ENCODE data around the gene SYTL3. TPM values are rescaled to one million over a fixed set of nuclear protein-coding genes. Genes with fewer than 3 reads are reported as not detected.

SYTL3 gene
- total and polyA plus RNA-seq, 3 donors from 2014 or later = 7.0 to 11.0 (median 10.2) TPM

DNA sequence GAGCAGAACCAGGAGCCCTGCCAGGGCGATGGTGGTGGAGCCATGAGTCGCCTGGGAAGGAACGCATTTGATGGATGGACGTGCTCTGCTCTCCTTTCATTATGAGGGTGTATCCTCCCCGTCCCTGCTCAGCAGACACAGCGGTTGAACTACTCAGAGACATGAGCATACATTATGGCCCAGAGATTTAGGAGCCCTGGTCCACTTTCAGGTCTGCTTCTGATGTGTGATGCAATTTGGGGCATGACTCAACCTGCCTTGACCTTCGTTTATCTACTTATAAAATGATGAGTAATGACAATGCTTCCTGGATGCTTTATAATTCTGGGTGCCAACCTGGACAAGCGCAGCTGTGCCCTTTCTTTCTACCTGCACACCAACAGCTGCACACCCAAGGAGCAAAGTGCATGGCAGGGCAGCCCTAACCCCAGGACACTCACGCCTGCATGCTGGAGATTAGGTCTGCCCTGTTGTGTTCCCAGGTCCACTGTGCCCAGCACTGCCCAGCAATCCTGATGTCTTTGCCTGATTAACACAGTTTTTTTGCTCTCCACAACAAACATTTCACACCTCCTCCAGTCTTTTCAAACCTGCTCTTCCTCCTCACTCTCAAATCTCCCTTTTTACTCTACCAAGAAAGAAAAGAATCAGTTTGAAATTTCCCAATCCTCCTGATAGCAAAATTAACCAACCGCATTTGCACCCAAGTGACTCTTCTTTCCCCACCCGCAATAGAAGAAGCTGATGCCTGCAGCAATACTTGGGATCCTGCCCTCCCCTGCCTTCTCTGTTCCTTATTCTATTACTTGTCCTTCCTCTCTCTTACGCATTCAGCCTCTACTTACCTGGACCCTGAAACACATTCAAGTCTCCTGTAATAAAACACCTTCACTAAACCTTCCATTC lies 88.1 kb downstream of the SYTL3 start:
- intact Hi-C loops (cut with DNase I; ENCODE audit: low total_unique reads) = no loop called here
- H3K27ac ChIP-seq = no peak overlapping the region
- H3K36me3 ChIP-seq (ENCODE audit: low read depth, missing control alignments) = no peaks in the 10 kb centered on the region
- no peaks in the 10 kb centered on the region for H3K9me3 ChIP-seq
- H3K4me1 ChIP-seq = no peaks in the 10 kb centered on the region
- no peak overlapping the region for H3K4me3 ChIP-seq
- no peaks in the 10 kb centered on the region for H3K27me3 ChIP-seq
- DNase-seq = no peak
- TF ChIP-seq, protein P1, sequence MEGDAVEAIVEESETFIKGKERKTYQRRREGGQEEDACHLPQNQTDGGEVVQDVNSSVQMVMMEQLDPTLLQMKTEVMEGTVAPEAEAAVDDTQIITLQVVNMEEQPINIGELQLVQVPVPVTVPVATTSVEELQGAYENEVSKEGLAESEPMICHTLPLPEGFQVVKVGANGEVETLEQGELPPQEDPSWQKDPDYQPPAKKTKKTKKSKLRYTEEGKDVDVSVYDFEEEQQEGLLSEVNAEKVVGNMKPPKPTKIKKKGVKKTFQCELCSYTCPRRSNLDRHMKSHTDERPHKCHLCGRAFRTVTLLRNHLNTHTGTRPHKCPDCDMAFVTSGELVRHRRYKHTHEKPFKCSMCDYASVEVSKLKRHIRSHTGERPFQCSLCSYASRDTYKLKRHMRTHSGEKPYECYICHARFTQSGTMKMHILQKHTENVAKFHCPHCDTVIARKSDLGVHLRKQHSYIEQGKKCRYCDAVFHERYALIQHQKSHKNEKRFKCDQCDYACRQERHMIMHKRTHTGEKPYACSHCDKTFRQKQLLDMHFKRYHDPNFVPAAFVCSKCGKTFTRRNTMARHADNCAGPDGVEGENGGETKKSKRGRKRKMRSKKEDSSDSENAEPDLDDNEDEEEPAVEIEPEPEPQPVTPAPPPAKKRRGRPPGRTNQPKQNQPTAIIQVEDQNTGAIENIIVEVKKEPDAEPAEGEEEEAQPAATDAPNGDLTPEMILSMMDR (IDR thresholded peaks at IDR 0.05) = no peak
- no peak for TF ChIP-seq POLR2A (IDR thresholded peaks at IDR 0.05)
- WGBS, 2 donors = 92 to 93% methylated on average over 12 of the region's 12 CpGs

DNA sequence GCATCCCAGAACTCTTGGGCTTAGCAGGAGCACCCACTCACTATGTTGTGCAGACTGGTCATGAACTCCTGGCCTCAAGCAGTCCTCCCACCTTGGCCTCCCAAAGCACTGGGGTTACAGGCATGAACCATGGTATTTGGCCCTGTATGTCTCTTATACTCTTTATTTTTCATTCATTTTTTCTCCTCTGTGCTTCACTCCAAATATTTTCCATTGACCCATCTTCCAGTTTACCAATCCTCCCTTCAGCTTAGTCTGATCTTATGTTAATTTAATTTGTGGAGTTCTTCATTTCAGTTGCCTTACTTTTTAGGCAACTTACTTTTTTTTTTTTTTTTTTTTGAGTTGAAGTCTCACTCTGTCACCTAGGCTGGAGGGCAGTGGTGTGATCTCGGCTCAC lies 89.8 kb downstream of the SYTL3 start:
- no peak for DNase-seq
- Histone ChIP-seq H3K36me3 (ENCODE audit: low read depth, missing control alignments) (no peaks in the 10 kb centered on the region), H3K9me3 (no peaks in the 10 kb centered on the region), H3K4me1 (no peaks in the 10 kb centered on the region), H3K27ac (no peak overlapping the region), H3K4me3 (no peak overlapping the region), H3K27me3 (no peaks in the 10 kb centered on the region)
- TF ChIP-seq, protein P1 (IDR thresholded peaks at IDR 0.05) = no peak
- TF ChIP-seq POLR2A (IDR thresholded peaks at IDR 0.05) = no peak
- WGBS, 2 donors = 100% methylated on average over 1 of the region's 1 CpG
- intact Hi-C loops (cut with DNase I; ENCODE audit: low total_unique reads) = no loop called here

DNA sequence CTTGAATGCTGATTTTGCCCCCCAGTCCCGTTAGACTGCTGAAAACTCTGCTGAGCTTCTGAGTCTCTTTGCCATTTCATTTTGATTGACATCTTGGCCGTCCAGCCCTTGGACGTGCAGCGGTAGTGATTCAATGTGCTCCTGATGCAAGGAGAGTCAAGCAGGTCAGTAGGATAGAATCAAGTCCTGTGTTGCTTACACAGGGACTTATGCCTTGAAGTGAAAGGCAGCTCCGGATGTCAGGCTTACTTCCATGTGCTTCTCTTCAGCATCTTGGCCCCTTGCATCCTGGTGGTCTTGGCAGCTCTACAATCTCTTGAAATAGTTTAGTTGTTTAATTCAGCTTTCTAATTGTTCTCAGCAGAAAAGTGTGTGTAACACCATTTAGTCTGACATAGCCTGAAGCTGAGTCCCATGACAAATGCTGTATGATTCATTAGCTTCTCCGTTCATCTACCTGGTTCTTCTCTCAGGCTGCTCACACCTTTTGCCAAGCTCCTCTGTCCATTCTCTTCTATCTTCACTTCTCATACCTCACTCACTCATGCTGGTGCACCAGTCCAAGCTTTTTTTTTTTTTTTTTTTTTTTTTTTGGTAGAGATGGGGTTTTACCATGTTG lies 93.3 kb downstream of the SYTL3 start:
- H3K27ac ChIP-seq = no peak overlapping the region
- H3K4me3 ChIP-seq = no peak overlapping the region
- no peaks in the 10 kb centered on the region for H3K27me3 ChIP-seq
- TF ChIP-seq POLR2A (IDR thresholded peaks at IDR 0.05) = no peak
- TF ChIP-seq, protein P1 (IDR thresholded peaks at IDR 0.05) = no peak
- H3K4me1 ChIP-seq = no peaks in the 10 kb centered on the region
- H3K36me3 ChIP-seq (ENCODE audit: low read depth, missing control alignments) = no peaks in the 10 kb centered on the region
- whole genome bisulfite sequencing, 2 donors = 77 to 80% methylated on average over 6 of the region's 6 CpGs
- no peak for DNase-seq
- H3K9me3 ChIP-seq = no peaks in the 10 kb centered on the region
- intact Hi-C loops (cut with DNase I; ENCODE audit: low total_unique reads) = no loop called here

DNA sequence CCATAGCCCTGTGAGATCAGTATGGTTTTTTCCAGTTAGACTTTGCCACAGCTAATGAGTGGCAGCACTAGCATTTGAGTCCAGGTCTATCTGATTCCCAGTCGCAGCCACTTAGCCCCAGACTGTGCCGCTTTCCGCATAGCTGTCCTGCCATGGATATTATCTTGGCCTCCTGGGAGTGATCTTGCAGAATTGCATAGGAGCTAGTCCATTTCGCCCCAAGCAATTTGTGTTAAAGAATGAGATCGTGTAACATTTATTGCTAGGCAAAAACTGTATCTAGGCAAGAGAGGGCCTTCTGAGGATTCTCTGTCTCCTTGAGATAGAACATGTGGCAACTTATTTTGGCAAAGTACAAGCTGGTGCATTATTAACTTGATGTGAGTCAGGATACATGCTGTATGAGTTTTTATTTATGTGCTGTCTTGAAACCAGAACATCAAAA lies 95.2 kb downstream of the SYTL3 start:
- Histone ChIP-seq H3K9me3 (no peaks in the 10 kb centered on the region), H3K27ac (no peak overlapping the region), H3K4me1 (no peaks in the 10 kb centered on the region), H3K36me3 (ENCODE audit: low read depth, missing control alignments) (no peaks in the 10 kb centered on the region), H3K4me3 (no peak overlapping the region), H3K27me3 (no peaks in the 10 kb centered on the region)
- TF ChIP-seq, protein P1 (IDR thresholded peaks at IDR 0.05) = no peak
- TF ChIP-seq POLR2A (IDR thresholded peaks at IDR 0.05) = no peak
- intact Hi-C loops (cut with DNase I; ENCODE audit: low total_unique reads) = no loop called here
- DNase-seq = no peak
- WGBS, 2 donors = 73 to 83% methylated on average over 5 of the region's 5 CpGs
